Stimulated activated CD8-positive, alpha-beta memory T cell treated with anti-CD3 and anti-CD28 coated beads, Interleukin-4, amount 100 ng/mL, for 48 hours (primary cell): ENCODE results near the gene COL17A1.

Source experiments
- DNase-seq: peaks from one replicate; pipeline ENCODE4 v3.0.0-alpha.2; 2020

Gene COL17A1

DNA sequence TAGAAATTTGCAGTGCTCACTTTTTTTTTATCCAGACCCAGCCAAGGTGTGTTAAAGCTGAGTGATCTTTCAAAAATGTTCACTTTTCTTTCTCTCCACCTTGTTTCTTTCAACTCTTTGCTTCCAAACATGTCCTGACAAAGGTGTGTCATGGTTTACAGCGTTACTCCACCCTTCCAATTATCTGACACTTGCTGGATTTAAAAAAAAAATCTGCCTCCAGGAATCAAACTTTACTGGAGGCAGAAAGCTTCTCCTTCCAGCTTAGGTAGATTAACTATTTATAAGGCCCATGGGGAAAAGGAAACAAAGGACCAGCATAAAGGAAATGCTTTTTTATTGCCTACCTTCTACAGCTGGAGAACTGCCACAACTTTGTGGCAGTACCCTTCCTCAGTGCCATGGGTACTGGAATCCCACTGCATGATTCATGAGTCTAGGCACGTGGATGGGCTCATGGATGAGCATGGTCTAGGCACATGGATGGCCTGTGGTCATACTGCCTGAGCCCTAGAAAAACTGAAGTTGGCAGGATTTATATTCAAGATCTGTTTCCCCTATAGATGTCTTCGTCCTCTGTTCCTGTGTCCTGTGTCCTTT, at the start of gene COL17A1:
Gene COL17A1 (minus strand): TSS at position 80 of the 600 bp plus-strand sequence. CDS start 5,207 bp downstream, outside the sequence.
- DNase-seq: no peak

DNA sequence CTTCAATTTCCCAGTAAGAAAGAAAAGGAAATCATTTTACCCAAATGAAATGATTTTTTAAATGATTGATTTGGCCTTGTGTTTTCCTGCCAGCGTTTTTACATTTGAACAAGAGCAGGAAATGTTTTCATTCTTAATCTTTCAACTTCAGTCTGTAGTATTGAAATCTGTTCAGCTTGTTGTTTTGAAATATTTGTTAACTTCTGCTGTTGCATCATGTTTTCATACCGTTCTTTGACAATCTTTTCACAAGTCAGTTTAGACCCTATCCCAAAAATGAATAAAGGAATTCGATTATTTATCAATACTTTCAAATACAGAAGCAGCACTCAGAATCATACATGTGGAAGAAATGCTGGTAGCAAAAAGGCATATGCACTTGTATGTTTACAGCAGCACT, 44.4 kb upstream of the COL17A1 start:
- no peak for DNase-seq

DNA sequence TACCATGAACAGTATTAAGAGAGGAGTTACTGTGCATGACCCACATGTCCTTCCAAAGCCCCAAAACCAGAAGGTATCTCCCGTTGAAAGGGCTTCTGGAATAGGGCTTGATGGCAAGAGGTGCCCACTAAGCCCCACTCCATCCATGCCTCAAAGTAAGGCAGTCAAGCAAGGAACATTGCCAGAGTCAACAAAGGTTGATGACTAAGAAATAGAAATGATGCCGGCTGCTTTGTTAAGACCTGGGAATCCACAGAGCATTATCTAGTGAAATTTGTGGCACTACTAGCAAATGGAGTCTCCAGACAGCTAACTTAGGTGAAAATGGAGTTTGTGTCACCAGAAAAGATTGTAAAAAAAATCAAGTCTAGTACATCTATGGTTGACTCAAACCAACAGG, 42.5 kb upstream of the COL17A1 start:
- DNase-seq: no peak

DNA sequence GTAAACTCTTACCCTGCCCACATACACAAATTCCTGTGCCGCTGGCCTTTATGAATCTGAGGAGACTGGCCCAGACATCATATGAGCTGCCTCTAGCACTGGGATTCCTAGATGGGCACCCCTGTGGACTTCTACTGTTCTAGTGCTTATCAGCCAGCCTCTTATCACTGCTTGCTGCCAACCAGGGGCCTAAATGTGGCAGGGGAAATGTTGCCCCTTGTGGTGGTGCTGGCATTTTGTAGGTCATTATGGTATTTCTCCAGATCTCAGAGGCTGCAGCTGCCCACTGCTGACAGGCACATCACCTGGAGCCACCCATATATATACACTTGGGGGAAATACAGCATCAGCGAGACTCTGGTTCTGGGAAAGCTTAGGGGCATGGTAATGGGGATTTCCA, 41.7 kb upstream of the COL17A1 start:
- DNase-seq: no peak

DNA sequence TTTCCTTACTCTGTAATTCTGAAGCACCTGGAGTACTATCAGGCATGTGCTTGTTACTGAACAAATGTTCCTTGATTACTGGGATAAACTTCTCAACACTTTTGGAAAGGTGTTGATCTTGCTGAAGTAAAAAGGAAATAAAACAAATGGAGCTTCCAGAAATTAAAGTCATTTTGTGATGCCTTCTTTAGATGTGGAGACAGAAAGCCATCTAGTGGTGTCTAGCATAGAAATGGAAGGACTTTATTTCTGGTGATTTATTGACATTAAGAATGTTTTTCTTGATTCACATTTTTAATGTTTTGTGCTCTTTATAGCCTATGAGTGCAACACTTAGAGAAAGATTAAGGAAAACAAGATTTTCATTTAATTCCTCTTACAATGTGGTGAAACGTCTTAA, 37.7 kb upstream of the COL17A1 start:
- DNase-seq: no peak

DNA sequence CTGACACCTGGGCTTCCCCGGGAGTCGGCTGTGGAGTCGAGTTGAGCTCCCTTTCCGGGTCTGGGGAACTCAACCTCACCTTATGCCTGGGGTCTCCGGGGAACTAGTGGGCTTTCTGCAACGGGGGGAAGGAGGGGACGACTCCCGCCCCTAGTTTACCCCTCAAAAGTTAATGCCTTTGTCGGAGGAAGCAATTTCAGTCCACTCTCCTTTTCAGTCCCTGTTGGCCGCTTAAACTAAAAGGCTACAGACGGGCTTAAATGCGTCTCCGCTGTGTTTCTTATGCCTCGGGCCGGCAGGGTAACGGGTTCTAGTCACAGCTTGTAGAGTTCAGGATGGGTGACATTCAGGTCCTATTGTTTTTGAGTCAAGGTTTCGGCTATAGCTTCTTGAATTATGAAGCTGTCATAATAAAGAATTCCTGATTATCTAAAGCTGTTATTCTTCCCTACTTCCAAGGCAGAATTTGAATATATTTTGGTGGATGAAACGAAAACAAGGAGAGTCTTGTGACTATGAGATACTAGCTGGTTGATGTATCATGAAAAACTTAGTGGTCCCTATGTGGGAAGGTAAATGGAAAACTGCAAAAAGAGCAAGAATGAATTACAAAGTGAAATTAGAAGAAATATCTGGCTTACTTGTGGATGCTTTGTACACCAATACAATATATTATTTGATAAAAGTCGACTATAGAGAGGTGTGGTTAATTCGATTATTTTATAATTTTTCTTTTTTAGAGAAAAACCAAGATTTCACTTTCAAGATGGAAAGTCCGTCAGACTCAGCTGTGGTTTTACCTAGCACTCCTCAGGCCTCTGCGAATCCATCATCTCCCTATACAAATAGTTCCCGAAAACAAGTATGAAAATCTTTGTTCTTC, 36.8 kb upstream of the COL17A1 start:
- DNase-seq: no peak

DNA sequence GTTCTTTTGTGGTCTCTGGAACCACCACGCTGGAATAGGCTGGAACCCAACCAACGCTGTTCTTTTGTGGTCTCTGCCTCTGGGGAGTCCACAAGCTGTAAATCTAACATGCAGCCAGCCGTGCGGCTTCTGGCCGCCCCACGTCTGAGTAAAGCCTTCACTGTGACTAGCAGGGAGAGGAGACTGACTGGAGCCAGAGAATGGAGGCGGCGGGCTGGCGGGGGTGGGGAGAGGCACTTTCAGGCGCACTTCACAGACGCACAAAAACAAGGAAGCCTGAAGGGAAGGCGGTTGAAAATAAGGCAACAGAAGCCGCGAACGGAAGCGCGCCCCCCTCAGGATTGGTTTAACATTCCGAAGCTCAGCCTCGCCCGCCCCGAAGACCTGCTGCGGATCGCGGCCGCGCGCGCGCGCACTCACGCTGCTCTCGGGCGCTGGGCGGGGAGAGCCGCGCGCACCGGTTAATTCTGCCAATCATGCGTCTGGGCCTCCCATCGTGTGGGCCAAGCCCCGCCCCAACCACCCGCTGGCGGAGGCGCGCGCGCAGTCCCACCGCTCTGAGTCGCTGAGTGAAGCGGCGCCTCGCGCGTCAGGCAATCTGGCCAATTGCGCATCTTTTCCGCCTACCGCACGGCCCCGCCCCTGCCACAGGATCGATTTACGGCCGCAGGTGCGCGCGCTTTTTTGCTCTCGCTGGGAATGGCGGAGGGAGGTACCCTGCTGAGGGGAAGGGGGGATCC, 36.0 kb upstream of the COL17A1 start, which contains the start of gene SFR1:
Gene SFR1 (plus strand): TSS at position 687 of the 740 bp plus-strand sequence. CDS start 13 bp downstream, at position 700.
- DNase-seq: peak; percentile 98

DNA sequence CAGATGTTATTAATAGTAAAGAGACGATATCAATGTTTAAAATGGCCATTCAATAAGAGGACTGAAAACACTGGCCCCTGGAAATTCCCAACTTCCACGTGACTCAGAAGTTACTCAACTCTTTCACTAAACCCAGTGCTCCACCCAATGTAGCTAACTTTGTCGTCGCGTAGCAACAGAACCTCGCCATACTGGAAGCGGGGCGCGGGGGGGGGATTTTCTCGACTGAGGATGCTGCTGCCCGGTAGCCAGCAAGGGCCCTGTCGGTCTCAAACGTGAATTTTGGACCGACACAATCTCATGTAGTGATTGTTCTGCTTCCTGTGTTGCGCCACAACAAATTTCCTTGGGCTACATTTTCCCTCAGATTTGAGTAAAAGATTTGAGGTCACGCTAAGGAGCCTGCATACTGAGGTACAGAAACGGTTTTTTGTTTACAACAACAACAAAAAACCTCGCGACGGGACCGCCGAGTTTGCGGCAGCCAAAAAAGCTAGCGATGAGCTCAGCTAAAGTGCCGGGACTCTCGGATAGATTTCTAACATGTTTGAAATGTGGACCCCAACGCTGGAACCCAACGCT, 35.3 kb upstream of the COL17A1 start:
- peak; percentile 85 for DNase-seq

DNA sequence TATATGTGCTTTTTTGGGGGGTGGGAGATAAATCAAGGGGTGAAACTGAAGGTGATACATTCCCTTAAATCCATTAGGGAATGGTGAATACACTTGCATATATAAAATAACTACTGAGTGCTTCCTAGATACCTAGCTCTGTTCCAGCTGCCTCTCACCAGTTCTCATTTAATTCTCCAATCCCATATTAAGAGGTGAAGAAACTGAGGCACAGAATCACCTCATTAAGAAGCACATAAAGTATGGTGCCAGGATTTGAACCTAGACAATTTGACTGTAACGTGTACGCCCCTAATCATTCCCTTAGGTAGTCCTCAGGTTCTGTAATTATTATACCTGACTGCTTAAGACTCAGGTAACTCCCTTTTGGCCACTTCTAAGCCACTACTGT, 34.8 kb upstream of the COL17A1 start:
- no peak for DNase-seq

DNA sequence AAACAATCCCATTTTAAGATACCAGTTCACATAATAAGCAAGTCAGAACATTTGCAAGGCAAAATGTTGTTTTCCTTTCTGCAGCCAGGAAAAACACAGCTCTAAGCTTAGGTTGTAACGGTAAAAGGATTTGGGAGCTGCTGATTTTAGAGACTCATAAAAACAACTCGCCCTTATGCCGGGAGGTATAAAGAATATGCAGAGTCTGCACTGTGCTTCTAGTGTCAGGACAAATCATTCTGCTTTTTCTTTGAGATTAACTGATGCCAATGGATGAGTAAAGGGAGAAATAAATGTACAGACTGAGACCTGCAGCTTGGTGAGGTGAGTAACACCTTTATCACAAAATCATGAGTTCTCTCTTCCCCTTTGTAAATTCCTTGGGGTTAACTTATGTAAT, 34.3 kb upstream of the COL17A1 start:
- DNase-seq: no peak

DNA sequence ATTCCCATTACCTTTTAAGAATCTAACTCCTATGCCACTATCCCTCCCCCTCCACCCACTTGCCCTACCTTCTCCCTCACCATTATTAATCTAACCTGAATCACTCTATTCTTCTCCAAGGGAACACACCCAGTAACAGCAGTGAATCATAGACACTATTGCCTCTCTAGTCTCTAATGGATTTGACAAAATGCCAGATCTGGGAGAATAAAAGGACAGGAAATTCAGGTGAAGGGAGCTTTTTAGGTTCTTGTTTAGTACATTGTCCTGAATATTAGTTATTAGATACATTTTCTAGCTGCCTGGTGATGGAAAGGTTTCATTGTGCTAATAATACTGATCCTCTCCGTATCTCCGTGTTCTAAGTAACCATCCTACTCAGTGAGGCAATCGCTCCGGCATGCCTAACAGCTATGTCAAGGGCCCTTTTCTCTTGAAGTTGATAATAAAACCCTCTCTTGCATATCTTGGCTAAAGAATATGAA, 32.2 kb upstream of the COL17A1 start:
- no peak for DNase-seq

DNA sequence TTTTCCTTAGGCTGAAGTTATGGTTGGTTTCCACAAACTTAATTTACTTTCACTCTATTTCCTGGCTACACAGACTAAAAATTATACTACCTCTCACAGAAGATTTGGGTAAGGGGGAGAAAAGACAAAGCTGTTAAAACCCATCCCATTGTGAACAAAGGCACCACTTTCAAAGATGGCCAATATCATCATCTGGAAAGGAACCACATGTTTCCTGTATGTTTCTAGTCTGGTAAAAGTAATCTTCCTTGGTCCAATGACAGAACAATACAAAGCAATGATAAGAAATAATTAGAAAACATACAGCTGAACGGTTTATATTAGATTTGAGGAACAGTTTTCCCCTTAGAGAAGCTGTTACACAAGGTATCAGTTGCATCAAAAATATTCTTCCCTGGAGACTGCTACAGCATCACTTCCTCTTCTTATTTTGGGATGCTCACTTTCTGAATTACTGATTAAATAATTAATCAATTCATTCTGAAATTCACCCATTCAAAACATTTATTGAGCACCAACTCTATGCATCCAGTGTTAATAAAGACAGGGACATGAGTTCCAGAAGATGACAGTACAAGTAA, 27.8 kb upstream of the COL17A1 start:
- no peak for DNase-seq

DNA sequence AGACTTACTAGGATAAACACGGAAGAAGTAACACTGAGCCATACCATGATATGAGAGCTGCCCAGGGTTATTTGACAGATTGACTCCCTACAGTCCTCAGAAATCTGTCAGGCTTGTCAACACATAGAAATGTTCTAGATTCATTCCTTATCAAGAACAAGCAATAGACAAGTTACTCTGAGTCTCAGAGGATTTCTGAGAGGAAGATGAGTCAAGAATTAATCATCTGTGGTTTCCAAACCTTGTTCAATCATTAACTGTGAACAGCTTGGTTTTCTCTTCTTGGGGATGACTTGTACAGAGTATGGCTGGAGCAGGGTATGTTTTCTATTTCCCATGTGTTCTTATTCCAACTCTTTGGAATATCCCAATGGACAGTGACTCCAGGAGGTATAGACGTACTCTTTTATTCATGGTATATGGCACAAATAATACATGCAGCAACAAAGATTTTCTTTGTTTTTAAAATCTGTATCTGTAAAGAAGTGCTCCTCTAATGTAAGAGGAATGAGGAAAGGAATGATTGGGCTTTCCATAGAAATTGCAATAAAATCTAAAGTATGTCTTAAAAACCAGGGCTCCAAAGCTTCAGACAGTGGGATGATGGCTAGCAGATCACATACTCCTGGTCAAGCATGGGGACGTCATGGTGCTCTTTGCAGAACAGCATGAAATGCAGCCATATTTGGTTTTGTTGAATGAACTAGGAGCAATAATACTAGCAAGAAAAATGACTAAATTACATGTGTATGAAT, 24.4 kb upstream of the COL17A1 start:
- no peak for DNase-seq

DNA sequence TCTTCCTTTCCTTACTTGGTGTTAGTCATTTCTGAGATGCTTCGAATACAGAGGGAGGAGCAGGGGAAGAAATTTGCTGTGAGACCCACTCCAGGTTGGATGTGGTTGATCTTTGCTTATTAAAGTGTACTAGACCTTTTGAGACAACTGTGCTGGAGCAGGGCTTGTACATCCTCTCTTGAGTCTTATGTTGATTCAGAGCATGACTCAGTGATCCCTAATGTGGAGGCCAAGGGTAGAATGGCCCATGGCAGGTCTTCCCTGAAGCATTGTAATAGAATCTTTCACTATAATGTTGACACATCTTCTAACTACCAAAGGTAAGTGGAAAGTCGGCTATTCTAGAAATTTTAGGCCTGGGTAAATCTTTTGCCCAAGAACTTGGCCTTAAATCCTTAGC, 19.2 kb upstream of the COL17A1 start:
- no peak for DNase-seq

DNA sequence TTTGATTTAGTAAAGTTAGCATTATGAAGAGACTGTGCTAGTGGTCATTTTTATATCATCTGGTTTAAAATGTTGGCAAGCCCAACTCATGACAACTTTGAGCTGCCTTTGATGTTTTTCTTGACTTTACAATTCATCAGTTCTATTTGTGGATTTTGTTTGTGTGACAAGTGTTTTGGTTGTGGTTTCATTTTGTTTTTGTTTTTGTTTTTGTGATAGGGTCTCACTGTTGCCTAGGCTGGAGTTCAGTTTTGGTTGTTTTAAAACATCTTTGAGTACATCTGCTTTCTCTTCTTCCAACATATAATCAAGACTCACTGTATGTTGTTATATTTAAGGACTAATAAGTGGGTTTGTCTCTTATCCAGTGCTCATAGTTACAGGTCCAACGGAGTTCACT, 18.7 kb upstream of the COL17A1 start:
- DNase-seq: no peak

DNA sequence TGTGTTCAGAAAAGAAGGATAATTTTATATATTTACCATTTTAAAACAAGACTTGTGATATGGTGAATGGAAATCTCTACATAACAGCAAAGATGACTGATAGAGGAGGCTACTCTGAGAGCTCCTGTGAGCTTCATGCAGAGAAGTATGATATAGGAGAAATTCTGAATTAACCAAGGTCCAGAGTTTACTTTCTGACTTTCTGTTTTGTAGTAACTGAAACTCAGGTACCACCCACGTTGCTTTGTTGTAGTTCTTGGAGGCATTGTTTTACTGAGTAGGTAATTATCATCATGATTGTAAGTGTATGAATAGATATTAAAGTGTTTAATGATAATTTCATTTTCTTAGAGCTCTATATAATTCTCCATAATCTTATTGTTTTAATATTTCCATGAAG, 18.3 kb upstream of the COL17A1 start:
- DNase-seq: no peak

DNA sequence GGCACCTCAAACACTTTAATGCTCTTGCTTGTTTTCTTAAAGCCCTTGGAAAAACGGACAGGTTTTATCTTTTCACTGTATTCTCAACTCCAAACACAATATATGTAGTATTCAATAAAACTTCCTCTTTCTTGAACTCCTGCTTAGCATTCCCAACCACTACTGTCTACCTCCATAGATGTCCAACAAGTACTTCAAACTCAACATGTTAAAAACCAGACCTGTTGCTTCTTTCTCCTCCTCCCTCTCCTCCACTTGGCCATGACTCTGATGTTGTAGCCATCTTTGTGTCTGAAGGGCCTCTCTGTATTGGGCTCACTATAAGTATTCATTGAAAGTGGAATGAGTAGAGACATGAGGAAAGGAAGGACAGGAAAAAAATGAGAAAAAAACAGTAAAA, 16.2 kb upstream of the COL17A1 start:
- no peak for DNase-seq

DNA sequence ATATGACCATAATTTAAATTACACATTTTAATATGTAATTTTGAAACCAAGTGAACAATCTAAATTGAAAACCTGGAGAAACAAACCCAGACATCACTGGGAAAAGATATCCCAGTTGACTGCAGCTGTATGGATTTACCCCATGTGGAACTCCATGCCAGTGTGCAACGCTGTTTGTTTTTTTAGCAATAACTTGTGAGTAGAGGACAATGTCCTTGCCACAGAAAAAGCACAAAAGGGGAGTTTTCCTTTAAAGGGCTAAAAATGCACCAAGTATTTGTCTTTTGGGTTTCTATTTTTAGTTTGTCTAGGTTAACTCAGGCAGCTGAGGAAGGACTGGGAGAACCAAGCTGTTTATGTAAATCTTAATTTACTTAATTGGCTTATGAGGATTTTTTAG, 15.1 kb upstream of the COL17A1 start:
- no peak for DNase-seq

DNA sequence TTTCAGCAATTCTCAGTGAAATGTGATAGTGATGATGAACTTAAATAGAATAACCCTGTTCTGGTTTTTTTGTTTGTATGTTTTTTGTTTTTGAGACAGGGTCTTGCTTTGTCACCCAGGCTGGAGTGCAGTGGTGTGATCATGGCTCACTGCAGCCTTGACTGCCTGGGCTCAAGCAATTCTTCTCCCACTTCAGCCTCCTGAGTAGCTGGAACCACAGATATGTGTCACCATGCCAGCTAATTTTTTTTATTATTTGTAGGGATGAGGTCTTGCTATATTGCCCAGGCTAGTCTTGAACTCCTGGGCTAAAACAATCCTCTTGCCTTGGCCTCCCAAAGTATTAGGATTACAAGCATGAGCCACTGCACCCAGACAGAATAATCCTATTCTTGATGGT, 14.3 kb upstream of the COL17A1 start:
- DNase-seq: no peak

DNA sequence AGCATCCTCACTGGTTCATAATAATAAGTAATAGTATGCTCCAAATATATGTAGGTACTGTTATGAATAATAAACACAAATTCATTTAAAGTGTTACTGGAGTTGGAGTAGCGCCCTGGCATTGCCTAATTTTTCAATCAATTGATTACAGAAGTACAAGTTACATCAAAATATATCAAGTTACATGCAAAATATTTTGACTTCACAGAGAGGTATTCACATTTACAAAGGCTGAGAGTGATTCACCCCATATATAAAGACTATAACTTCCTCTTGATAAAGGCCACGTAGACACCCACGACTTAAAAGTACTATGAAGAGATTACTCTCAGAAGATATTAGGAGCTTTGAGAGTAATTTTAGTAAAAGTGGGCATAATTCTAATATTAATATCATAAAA, 13.6 kb upstream of the COL17A1 start:
- DNase-seq: no peak

DNA sequence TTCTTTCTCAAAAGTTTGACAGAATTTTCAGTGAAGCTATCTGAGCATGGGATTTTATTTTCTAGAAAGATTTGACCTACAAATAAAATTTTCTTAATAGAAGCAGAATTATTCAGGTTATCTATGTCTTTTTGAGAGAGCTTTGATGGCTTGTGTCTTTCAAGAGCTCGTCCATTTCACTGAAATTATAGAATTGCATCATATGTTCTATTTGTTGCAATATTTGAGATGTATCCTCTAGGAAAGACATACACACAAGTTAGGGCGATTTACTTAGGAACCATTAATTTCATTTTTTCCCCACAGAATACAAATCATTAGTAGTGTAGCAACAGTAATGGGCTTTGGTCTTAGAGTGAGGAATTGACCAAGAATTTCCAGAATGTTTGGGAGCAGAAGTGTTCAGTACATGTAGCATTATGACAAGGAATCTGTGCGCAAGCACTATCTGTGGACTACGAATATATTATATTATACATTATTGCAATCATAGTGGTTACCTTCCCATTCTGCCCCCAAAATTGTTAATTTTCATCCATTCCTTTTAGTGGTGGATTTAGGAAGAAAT, 12.8 kb upstream of the COL17A1 start:
- DNase-seq: no peak

DNA sequence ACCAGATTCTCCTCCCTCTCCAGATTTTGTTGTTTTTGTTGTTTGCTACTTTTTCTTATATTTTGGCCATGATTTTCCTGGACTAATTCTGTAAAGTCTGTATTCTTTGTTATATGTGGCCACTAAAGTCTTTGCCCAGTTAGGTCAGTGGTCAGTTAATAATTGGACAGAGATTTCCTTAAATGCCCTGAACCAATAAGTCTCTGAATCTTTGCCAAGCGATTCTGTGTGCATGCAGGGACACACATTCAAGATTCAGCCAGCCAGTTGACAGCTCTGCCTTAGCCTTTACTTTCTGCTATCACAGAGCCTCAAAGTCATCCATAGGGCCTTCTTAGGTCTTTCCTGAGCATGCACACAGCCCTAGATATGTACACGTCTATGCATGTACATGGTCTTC, 11.0 kb upstream of the COL17A1 start:
- no peak for DNase-seq
